Stomach (tissue), 9 donors: ENCODE measurements around the gene PKIG. TPM values are rescaled to one million over a fixed set of nuclear protein-coding genes. Genes with fewer than 3 reads are reported as not detected.

Experiments used
- DNase-seq, 2 donors: peaks; one replicate each; pipeline versions ENCODE4 v3.0.0 to v3.0.0-alpha.2; 2013 to 2019
- H3K27ac ChIP-seq, 5 donors: fragments of 200-600 bp in 4 of 5; sonication (generic) in 4 of 5; one replicate each; pipeline ENCODE4 v1.5.1; 2013 to 2019; ENCODE audit warnings: mild to moderate bottlenecking in 1 of 5, moderate library complexity in 1 of 5
- H3K27me3 ChIP-seq, 3 donors: fragments of 200-600 bp; sonication (generic); one replicate each; pipeline ENCODE4 v1.5.1; 2017 to 2019; ENCODE audit warnings: mixed run types in 1 of 3
- H3K36me3 ChIP-seq, 4 donors: fragments of 200-600 bp; sonication (generic); 1 replicate in 3 of 4; 2 replicates in 1 of 4; pipeline ENCODE4 v1.5.1; 2016 to 2019
- H3K4me1 ChIP-seq, 4 donors: fragments of 200-600 bp; sonication (generic); one replicate each; pipeline ENCODE4 v1.5.1; 2016 to 2019
- H3K4me3 ChIP-seq, 4 donors: fragments of 200-600 bp; sonication (generic) in 3 of 4; one replicate each; pipeline ENCODE4 v1.5.1; 2016 to 2019; ENCODE audit warnings: mild to moderate bottlenecking in 1 of 4
- H3K9me3 ChIP-seq, 4 donors: fragments of 200-600 bp; sonication (generic); one replicate each; pipeline ENCODE4 v1.5.1; 2016 to 2019
- CTCF ChIP-seq, 7 experiments: fragments of 450-650 bp in 4 of 7; fragments of 200-600 bp in 3 of 7; sonication (generic) in 3 of 7; IDR thresholded peaks; one replicate each; pipeline ENCODE4 v1.5.1; 2016 to 2019; ENCODE audit warnings: antibody characterized with exemption in 7 of 7, control low read depth in 2 of 7, mild to moderate bottlenecking in 1 of 7
- EP300 ChIP-seq: sonication (generic); formaldehyde crosslinking; IDR thresholded peaks from one replicate; pipeline ENCODE4 v1.6.1; 2017; ENCODE audit warnings: antibody characterized with exemption
- POLR2A ChIP-seq, 4 donors: fragments of 450-650 bp; IDR thresholded peaks; one replicate each; pipeline ENCODE4 v1.6.1; 2016; ENCODE audit warnings: antibody characterized with exemption in 4 of 4, control low read depth in 2 of 4, mild to moderate bottlenecking in 1 of 4, moderate library complexity in 1 of 4
- POLR2AphosphoS5 ChIP-seq, 3 donors: sonication (generic); formaldehyde crosslinking; IDR thresholded peaks; one replicate each; pipeline ENCODE4 v1.6.1; 2016; ENCODE audit warnings: antibody characterized with exemption in 3 of 3
- WGBS, 5 donors: extraction: QIAGEN DNeasy Blood & Tissue Kit in 3 of 5; methylation state at CpG; one replicate each; pipeline versions ENCODE4 v1.1.5 to v1.1.7; 2013 to 2018; 5-methylcytosine and 5-hydroxymethylcytosine counted together
- intact Hi-C: fragments of 100-400 bp; cut with DNase I; formaldehyde crosslinking; loops from one replicate; pipeline ENCODE4 v1.15.1; 2023; ENCODE audit warnings: low total_unique reads
- polyA plus RNA-seq, 3 donors: library from polyadenylated mRNA; stranded (reverse); fragments of 200-250 nt; gene quantifications; one replicate each; pipeline ENCODE4 v1.2.3, GENCODE V29; 2013
- total RNA-seq, 5 donors: library from RNA; depleted of rRNA; stranded (reverse); fragments of >200 nt; gene quantifications; one replicate each; pipeline versions ENCODE4 v1.1.0 to v1.2.3, GENCODE V29; 2014 to 2016
- donor health status: healthy with polysubstance abuse.
- donor health status: Bipolar disorder and iron deficiency.
- donor health status: healthy.

PKIG gene
- total and polyA plus RNA-seq, 8 donors = 17.4 to 124 (median 56.4) TPM

GRCh38 chr20:44640522-44640921 lies 58.1 kb downstream of the PKIG start:
- Histone ChIP-seq H3K9me3 (no peaks in the 10 kb centered on the region), H3K27ac (peak overlapping the region in 1 of 5 donors; percentile 89), H3K4me3 (no peak overlapping the region), H3K27me3 (no peaks in the 10 kb centered on the region), H3K36me3 (peaks cover 0 to 7% (median 6%) of the 10 kb centered on the region in 4 donors), H3K4me1 (peaks cover 41 to 57% (median 45%) of the 10 kb centered on the region in 4 donors)
- TF ChIP-seq POLR2AphosphoS5 (IDR thresholded peaks at IDR 0.05) = no peak
- no peak for TF ChIP-seq CTCF (IDR thresholded peaks at IDR 0.05)
- no peak for TF ChIP-seq EP300
- DNase-seq = no peak
- WGBS, 5 donors = 82 to 95% (median 92%) methylated on average over 2 of the region's 2 CpGs
- intact Hi-C loops = no loop called here

- no peaks in the 10 kb centered on the region for H3K27me3 ChIP-seq
- no peak overlapping the region for H3K4me3 ChIP-seq
- H3K36me3 ChIP-seq = peaks cover 0 to 7% (median 0%) of the 10 kb centered on the region in 4 donors
- H3K27ac ChIP-seq = peak overlapping the region in 4 of 5 donors; percentile 55 to 92 (median 88)
- 85 to 99% (median 92%) methylated on average over 5 of the region's 5 CpGs for WGBS, 5 donors
- no peak for DNase-seq
- H3K9me3 ChIP-seq = no peaks in the 10 kb centered on the region
- peaks cover 49 to 65% (median 53%) of the 10 kb centered on the region in 4 donors for H3K4me1 ChIP-seq
- intact Hi-C loops = no loop called here
- TF ChIP-seq CTCF (IDR thresholded peaks at IDR 0.05) = no peak
- TF ChIP-seq EP300 = no peak
- no peak for TF ChIP-seq POLR2AphosphoS5 (IDR thresholded peaks at IDR 0.05)
- no peak for TF ChIP-seq POLR2A (IDR thresholded peaks at IDR 0.05)
Measured at GRCh38 chr20:44641325-44641724, 58.9 kb downstream of the PKIG start.

GRCh38 chr20:44642203-44643153 lies 60.1 kb downstream of the PKIG start:
- TF ChIP-seq POLR2AphosphoS5 (IDR thresholded peaks at IDR 0.05) (peak in 2 of 3 donors; percentile 17 to 38), EP300 (no peak)
- Histone ChIP-seq H3K4me3 (peak overlapping the region in 2 of 4 donors; percentile 14 to 27), H3K36me3 (peaks cover 0 to 7% (median 0%) of the 10 kb centered on the region in 4 donors), H3K27ac (peak overlapping the region; percentile 82 to 92 (median 89)), H3K4me1 (peaks cover 60 to 69% (median 64%) of the 10 kb centered on the region in 4 donors), H3K27me3 (no peaks in the 10 kb centered on the region), H3K9me3 (no peaks in the 10 kb centered on the region)
- peak; percentile 74 to 91 for DNase-seq
- intact Hi-C loops = no loop called here
- 14 to 20% (median 17%) methylated on average over 15 to 17 of the region's 17 CpGs for WGBS, 5 donors

- Histone ChIP-seq H3K4me3 (peak overlapping the region in 1 of 4 donors; percentile 27), H3K27ac (peak overlapping the region; percentile 82 to 92 (median 89)), H3K4me1 (peaks cover 67 to 73% (median 70%) of the 10 kb centered on the region in 4 donors), H3K27me3 (no peaks in the 10 kb centered on the region), H3K9me3 (no peaks in the 10 kb centered on the region), H3K36me3 (peaks cover 0 to 7% (median 0%) of the 10 kb centered on the region in 4 donors)
- intact Hi-C loops = no loop called here
- DNase-seq = no peak
- 20 to 41% (median 24%) methylated on average over 1 of the region's 1 CpG for WGBS, 5 donors
- no peak for TF ChIP-seq POLR2A (IDR thresholded peaks at IDR 0.05)
- no peak for TF ChIP-seq EP300
- TF ChIP-seq CTCF (IDR thresholded peaks at IDR 0.05) = no peak
- no peak for TF ChIP-seq POLR2AphosphoS5 (IDR thresholded peaks at IDR 0.05)
Measured at GRCh38 chr20:44643154-44643519, 60.8 kb downstream of the PKIG start.
